Caco-2 (cell line): Measurements from ENCODE around the gene PHACTR1. TPM values are rescaled to one million over a fixed set of nuclear protein-coding genes. Genes with fewer than 3 reads are reported as not detected.

ENCODE experiments used
- Bru-seq: library from RNA; stranded (reverse); fragments of 400-500 nt; gene quantifications from one replicate; lab custom pipeline; 2021; lab: Mats Ljungman, UMichigan
- BruChase-seq, 2 experiments: library from RNA; stranded (reverse); fragments of 400-500 nt; gene quantifications; one replicate each; lab custom pipeline; 2021; lab: Mats Ljungman, UMichigan
- BruUV-seq: library from RNA; stranded (reverse); fragments of 400-500 nt; replicated peaks from 2 replicates; lab custom pipeline; 2021; lab: Mats Ljungman, UMichigan
- CTCF ChIA-PET: fragments of 300-600 bp; sonication (Branson Sonifier 250); formaldehyde crosslinking; loops from one replicate; lab custom pipeline; 2022; ENCODE audit warnings: antibody characterized with exemption; lab: Charles Lee
- POLR2A ChIA-PET: fragments of 300-600 bp; sonication (Branson Sonifier 250); formaldehyde crosslinking; loops from one replicate; lab custom pipeline; 2022; ENCODE audit warnings: antibody characterized with exemption; lab: Charles Lee
- DNase-seq, 2 experiments: peaks; one replicate each; pipeline versions ENCODE4 v3.0.0 to v3.0.0-alpha.2; 2020 to 2022
- H3K27me3 ChIP-seq: replicated peaks from 2 replicates; pipeline ENCODE4 v1.6.0; 2011; ENCODE audit warnings: low read length; ENCODE audit not compliant: control insufficient read depth, insufficient read depth
- H3K36me3 ChIP-seq: 2 replicates; pipeline ENCODE4 v1.5.1; 2011; ENCODE audit warnings: low read length; ENCODE audit not compliant: control insufficient read depth, insufficient read depth
- H3K4me1 ChIP-seq: fragments of 250-450 bp; sonication (Bioruptor Pico); 2 replicates; pipeline ENCODE4 v1.5.1; 2020; ENCODE audit warnings: mild to moderate bottlenecking
- H3K4me3 ChIP-seq: 2 replicates; pipeline ENCODE4 v1.5.1; 2011; ENCODE audit warnings: low read depth, mild to moderate bottlenecking, control low read depth, low read length
- H3K9me3 ChIP-seq: fragments of 250-450 bp; sonication (Bioruptor Pico); 2 replicates; pipeline ENCODE4 v1.5.1; 2020; ENCODE audit warnings: mild to moderate bottlenecking, moderate library complexity
- H3K27ac Mint-ChIP-seq: one replicate; pipeline ENCODE4 v1.8.0; 2022; ENCODE audit warnings: mixed read lengths; ENCODE audit not compliant: unreplicated experiment
- H3K27me3 Mint-ChIP-seq: one replicate; pipeline ENCODE4 v1.8.0; 2022; ENCODE audit warnings: mixed read lengths; ENCODE audit not compliant: insufficient read depth, unreplicated experiment
- H3K36me3 Mint-ChIP-seq: one replicate; pipeline ENCODE4 v1.8.0; 2022; ENCODE audit warnings: mild to moderate bottlenecking, mixed read lengths; ENCODE audit not compliant: insufficient read depth, unreplicated experiment
- H3K4me1 Mint-ChIP-seq: one replicate; pipeline ENCODE4 v1.8.0; 2022; ENCODE audit warnings: low read depth, mixed read lengths; ENCODE audit not compliant: unreplicated experiment
- H3K4me3 Mint-ChIP-seq: one replicate; pipeline ENCODE4 v1.8.0; 2022; ENCODE audit warnings: mild to moderate bottlenecking, moderate library complexity, mixed read lengths; ENCODE audit not compliant: unreplicated experiment
- H3K9me3 Mint-ChIP-seq: one replicate; pipeline ENCODE4 v1.8.0; 2022; ENCODE audit warnings: mixed read lengths; ENCODE audit not compliant: unreplicated experiment
- intact Hi-C: fragments of 100-400 bp; cut with micrococcal nuclease; formaldehyde crosslinking; loops from one replicate; pipeline ENCODE4 v1.10.0; 2022; ENCODE audit not compliant: unreplicated experiment
- long read RNA-seq: library from polyadenylated mRNA; stranded (forward); transcript quantifications from one replicate; pipeline ENCODE4 v2.0.0, GENCODE V29; 2022
- total RNA-seq: library from RNA; stranded (reverse); gene quantifications from 2 replicates; pipeline ENCODE4 v1.2.3, GENCODE V29; 2022
- TF ChIP-seq, protein P1 (sequence below), 2 experiments: fragments of 200-600 bp in 1 of 2; IDR thresholded peaks; 1 replicate in 1 of 2; 2 replicates in 1 of 2; pipeline versions ENCODE4 v1.5.1 to v1.8.0; 2011 to 2022; ENCODE audit warnings: antibody characterized with exemption in 1 of 2, control low read depth in 1 of 2, inconsistent platforms in 1 of 2, low read depth in 1 of 2, low read length in 1 of 2, mild to moderate bottlenecking in 1 of 2, moderate library complexity in 1 of 2; ENCODE audit not compliant: insufficient read depth in 1 of 2, severe bottlenecking in 1 of 2, unreplicated experiment in 1 of 2

The PHACTR1 gene
- total RNA-seq (0.41 and 0.67 TPM in 2 replicates), Bru-seq, nascent RNA (percentile 4 among the genes with signal in this experiment), BruChase-seq, experiment 1, labeled RNA remaining after a 2-hour chase (percentile 4 among the genes with signal in this experiment), BruChase-seq, experiment 2, labeled RNA remaining after a 6-hour chase (percentile 3 among the genes with signal in this experiment)
- long read RNA-seq, partial matches to known transcripts = 0 of 1 reads
- long read RNA-seq, other reads (novel, unspliced or antisense) = 1 of 1 reads

DNA sequence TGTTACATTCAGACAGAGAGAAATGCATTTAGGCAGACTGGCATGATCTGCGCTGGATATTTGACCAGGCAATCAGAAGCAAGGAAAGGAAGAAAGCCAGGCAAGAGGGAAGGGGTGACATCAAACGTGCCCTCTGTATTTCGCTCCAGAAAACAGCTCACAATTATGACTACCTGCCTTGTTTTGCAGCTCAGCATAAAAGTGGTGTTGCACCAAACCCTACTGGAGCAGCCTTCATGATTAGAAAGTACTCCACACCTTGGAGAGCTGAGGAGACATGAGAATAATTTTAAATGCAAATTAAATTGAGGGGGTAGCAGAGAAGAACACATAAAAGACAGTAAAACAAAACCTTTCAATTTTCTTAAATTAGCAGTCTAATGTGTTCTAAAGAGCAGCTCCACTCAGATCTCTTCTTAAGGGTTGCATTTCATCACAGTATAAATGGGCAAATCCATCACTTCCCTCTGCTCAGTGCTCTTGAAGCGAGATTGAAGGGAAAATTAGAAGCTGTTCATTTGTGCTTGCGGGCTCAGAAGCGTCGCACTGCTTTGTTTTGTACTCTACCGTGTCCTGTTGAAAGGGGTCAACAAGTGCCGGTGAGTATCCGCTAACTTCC is at the start of gene PHACTR1:
PHACTR1 (plus strand) TSS at position 470 of the 619 bp plus-strand sequence.
- peaks cover 17% of the 10 kb centered on the region for H3K27me3 Mint-ChIP-seq
- TF ChIP-seq, protein P1, sequence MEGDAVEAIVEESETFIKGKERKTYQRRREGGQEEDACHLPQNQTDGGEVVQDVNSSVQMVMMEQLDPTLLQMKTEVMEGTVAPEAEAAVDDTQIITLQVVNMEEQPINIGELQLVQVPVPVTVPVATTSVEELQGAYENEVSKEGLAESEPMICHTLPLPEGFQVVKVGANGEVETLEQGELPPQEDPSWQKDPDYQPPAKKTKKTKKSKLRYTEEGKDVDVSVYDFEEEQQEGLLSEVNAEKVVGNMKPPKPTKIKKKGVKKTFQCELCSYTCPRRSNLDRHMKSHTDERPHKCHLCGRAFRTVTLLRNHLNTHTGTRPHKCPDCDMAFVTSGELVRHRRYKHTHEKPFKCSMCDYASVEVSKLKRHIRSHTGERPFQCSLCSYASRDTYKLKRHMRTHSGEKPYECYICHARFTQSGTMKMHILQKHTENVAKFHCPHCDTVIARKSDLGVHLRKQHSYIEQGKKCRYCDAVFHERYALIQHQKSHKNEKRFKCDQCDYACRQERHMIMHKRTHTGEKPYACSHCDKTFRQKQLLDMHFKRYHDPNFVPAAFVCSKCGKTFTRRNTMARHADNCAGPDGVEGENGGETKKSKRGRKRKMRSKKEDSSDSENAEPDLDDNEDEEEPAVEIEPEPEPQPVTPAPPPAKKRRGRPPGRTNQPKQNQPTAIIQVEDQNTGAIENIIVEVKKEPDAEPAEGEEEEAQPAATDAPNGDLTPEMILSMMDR (IDR thresholded peaks at IDR 0.05; ENCODE audit: insufficient read depth in 1 of 2, low read depth in 1 of 2, low read length in 1 of 2, severe bottlenecking in 1 of 2, unreplicated experiment in 1 of 2) = no peak
- H3K4me1 Mint-ChIP-seq = peaks cover 7% of the 10 kb centered on the region
- intact Hi-C loops = no loop called here
- H3K9me3 ChIP-seq = no peaks in the 10 kb centered on the region
- no peak within 1 kb of the TSS for H3K27ac Mint-ChIP-seq
- no peaks in the 10 kb centered on the region for H3K27me3 ChIP-seq
- H3K36me3 ChIP-seq = no peaks in the 10 kb centered on the region
- no peak for DNase-seq
- no peak within 1 kb of the TSS for H3K4me3 Mint-ChIP-seq
- H3K36me3 Mint-ChIP-seq = no peaks in the 10 kb centered on the region
- H3K4me1 ChIP-seq = peaks cover 14% of the 10 kb centered on the region
- ChIA-PET POLR2A (no interaction called here), CTCF (no interaction called here)
- H3K4me3 ChIP-seq = no peak within 1 kb of the TSS
- BruUV-seq = no TSS peak
- H3K9me3 Mint-ChIP-seq = no peaks in the 10 kb centered on the region

DNA sequence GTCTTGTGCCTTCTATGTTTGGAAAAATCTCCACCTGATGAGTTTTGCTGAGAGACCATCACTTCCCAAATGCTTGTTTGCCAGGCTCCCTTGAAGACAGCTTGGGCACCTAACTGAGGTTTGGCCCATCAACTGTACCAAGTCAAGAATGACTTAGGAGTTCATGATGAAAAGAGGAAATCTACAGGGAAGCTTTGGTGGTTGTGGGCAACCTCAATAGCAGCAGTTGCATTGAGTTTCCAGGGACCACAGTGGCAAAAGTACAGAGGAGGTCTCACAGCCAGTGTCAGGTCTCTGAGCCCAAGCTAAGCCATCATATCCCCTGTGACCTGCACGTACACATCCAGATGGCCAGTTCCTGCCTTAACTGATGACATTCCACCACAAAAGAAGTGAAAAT is 49.7 kb upstream of the PHACTR1 start:
- no peak overlapping the region for H3K4me3 Mint-ChIP-seq
- H3K27me3 Mint-ChIP-seq = peaks cover 18% of the 10 kb centered on the region
- no peaks in the 10 kb centered on the region for H3K4me1 Mint-ChIP-seq
- ChIA-PET CTCF (no interaction called here), POLR2A (no interaction called here)
- Histone ChIP-seq H3K36me3 (no peaks in the 10 kb centered on the region), H3K4me1 (no peaks in the 10 kb centered on the region), H3K4me3 (no peak overlapping the region), H3K9me3 (no peaks in the 10 kb centered on the region), H3K27me3 (no peaks in the 10 kb centered on the region)
- H3K9me3 Mint-ChIP-seq = no peaks in the 10 kb centered on the region
- no peak for DNase-seq
- no peak overlapping the region for H3K27ac Mint-ChIP-seq
- no TSS peak for BruUV-seq
- H3K36me3 Mint-ChIP-seq = no peaks in the 10 kb centered on the region
- intact Hi-C loops = no loop called here
- TF ChIP-seq, protein P1 (IDR thresholded peaks at IDR 0.05; ENCODE audit: insufficient read depth in 1 of 2, low read depth in 1 of 2, low read length in 1 of 2, severe bottlenecking in 1 of 2, unreplicated experiment in 1 of 2) = no peak

GRCh38 chr6:12675931-12676330 is 40.6 kb upstream of the PHACTR1 start:
- 0 out of 2 replicates have a peak, but pooled peaks cover 4% of the 10 kb centered on the region for H3K4me1 ChIP-seq
- no peak overlapping the region for H3K4me3 ChIP-seq
- H3K27ac Mint-ChIP-seq = no peak overlapping the region
- peaks cover 6% of the 10 kb centered on the region for H3K4me1 Mint-ChIP-seq
- H3K36me3 ChIP-seq = no peaks in the 10 kb centered on the region
- TF ChIP-seq, protein P1 (IDR thresholded peaks at IDR 0.05; ENCODE audit: insufficient read depth in 1 of 2, low read depth in 1 of 2, low read length in 1 of 2, severe bottlenecking in 1 of 2, unreplicated experiment in 1 of 2) = no peak
- CTCF ChIA-PET = no interaction called here
- H3K27me3 ChIP-seq = peaks cover 1% of the 10 kb centered on the region; the same call in 1 of the 2 replicates
- H3K27me3 Mint-ChIP-seq = peaks cover 8% of the 10 kb centered on the region
- POLR2A ChIA-PET = no interaction called here
- H3K9me3 ChIP-seq = no peaks in the 10 kb centered on the region
- H3K36me3 Mint-ChIP-seq = peaks cover 6% of the 10 kb centered on the region
- DNase-seq = no peak
- H3K4me3 Mint-ChIP-seq = no peak overlapping the region
- no peaks in the 10 kb centered on the region for H3K9me3 Mint-ChIP-seq
- intact Hi-C loops = no loop called here
- BruUV-seq = no TSS peak
